Cerebellar cortex (tissue), 1 donor: ENCODE results near the gene CHST11.

Experiments used
- DNase-seq: peaks from one replicate; pipeline ENCODE4 v3.0.0-alpha.2; 2015; ENCODE audit warnings: low spot score

CHST11 gene

DNA sequence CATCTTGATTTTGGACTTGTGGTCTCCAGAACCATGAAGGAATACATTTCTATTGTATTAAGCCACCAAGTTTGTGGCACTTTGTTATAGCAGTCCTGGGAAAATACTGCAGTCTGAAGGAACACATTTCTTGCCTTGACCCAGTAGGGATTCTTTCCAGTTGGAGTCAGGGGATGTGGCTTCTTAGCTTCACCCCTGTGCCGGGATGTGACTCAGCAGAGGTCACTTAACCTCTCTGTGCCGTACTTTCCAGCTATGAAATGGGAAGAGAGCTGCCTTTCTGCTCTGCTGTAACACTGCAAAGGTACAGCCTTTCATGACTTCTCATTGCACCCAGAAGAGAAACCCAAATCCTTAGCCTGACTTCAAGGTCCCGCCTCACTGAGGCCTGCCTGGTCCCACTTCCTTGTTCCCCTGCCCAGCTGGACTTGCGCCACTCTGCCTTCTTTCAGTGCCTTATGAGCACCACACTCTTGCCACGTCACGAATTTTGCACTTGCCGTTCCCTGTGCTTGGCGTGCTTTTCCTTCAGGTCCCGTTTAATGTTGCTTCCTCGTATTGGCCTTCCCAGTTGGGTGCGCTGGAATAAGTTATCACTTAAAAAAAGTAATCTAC, 24.2 kb downstream of the CHST11 start:
- no peak for DNase-seq

DNA sequence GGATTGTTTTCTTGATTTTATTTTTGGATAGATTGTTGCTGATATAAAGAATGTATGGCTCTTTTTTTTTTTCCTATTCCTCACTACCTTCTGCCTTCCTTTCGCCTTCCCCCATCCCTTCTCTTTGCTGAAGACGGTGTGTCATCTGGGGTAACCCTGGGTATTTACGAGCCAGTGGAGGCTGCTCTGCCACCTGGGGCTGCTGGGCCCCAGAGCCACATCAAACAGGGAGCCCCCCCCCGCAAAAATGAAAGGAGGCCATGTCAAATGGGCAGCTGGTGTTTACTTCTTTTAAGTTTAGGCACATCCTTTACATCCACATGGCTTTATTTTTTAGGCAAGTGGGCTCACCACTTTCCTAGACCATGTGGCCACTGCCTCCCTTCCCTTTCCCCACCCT, 25.4 kb downstream of the CHST11 start:
- no peak for DNase-seq

DNA sequence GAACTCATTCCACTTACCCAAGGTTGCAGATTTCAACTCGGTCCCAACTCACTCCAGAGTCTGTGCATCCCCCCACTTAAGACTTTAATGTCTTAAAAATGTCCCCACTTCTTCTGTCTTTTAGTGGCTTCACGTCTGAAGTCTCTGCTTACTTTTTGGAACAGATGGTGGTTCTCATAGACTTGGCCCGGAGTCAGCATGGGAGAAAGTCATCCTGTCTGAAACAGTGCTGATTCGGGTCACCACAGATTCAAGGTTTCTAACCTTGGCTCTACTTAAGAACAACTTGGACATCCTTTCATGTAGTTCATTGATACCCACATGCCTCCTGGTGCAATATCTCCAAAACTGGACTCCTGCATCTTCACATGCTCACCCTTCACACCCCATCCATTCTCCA, 26.0 kb downstream of the CHST11 start:
- DNase-seq = peak; percentile 46

DNA sequence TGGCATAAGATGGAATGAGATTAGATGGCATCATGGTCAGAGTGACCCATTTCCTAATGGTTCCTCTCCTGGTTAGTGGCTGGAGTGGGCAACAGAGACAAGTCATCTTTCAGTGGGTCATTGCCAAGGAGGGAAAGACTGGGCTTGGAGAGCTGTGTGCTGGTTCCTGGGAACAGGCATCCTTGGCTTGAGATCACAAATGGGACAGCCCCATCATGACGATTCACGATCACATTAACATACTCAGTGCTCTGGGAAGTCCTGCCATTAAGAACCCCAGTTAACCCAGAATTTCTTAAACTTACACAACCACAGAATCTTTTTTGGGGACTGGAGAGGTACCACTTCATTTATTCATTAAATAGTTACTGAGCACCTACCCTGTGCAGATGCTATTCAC, 27.3 kb downstream of the CHST11 start:
- DNase-seq = no peak

DNA sequence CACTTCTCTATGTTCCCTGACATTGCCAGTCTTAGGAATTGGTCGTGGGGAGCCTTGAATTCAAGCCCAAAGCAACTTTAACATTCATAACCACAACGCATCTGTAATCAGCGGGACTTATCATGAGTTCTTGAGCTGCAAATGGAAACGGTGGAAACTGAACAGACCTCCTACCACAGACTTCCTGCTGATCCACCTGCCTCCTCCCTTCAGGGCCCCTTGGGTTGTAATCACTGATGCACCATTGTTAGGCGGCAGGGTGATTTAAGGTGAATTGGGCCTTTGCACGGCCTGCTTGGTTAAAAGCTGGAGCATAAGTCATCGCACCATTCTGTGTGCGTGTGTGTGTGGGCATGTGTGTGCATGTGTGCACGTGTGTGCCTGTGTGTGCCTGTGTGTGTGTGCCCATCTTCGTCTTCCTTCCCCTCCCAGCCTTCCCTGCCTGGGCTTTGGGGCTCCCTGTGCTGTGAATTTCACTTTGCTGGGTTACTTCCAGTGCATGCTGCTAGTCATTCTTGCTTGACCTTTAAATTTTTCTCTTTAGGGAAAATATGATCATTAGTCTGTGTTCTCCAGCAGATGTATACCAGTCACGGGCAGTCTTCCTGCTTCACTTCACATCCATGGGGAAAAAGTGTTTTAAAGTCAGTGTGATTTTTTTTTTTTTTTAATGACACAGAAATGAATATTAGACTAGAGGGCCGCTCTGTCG, 29.1 kb downstream of the CHST11 start:
- DNase-seq = no peak

DNA sequence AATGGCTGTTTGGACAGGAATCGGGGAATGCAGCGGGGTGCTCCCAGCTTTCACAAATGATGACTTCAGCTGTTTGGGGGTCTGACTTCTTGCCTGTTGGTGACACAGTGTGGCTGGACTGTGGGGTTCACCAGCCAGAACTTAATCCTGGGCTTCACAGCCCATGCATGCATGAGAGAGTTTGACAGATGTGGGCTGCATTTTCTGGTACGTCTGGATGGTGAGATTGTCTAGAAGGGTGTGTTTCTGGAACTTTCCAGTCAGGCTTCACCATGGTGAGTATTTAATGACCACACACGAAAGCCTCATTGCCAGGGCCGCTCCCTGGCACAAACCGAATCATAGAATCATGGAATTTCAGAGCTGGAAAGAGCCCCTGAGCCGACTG, 29.6 kb downstream of the CHST11 start:
- no peak for DNase-seq

DNA sequence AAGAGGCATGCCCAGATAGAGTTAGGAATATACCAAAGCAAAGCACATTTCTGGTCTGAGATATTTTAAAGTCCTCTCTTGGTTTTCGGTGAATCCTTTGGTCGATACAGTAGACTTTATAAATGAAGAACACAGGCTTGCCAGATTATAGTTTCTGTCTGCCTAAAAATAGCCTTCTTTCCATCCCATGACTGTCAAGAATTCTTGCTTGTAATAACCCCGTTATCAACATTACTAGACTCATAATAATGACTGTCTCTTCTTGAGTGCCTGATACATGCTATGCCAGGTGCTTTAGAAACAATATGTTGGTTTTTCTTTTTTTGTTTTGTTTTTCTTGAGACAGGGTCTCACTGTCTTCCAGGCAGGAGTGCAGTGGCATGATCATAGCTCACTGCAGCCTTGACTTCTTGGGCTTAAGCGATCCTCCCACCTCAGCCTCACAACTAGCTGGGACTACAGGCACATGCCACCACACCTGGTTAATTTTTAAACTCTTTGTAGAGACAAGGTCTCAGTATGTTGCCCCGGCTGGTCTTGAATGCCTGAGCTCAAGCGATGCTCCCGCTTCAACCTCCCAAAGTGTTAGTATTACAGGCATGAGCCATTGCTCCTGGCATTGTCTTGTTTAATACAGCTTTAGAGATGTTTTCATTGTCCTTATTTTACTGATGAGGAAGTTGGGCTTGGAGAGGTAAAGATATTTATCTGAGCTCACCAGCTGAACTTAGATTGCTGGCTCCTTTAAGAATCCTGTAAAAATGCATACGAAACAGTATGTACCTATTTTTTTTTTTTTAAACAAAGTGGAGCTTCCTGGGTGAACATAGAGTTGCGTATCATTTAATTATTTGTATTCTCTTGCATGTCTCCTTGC, 30.4 kb downstream of the CHST11 start:
- DNase-seq = no peak

DNA sequence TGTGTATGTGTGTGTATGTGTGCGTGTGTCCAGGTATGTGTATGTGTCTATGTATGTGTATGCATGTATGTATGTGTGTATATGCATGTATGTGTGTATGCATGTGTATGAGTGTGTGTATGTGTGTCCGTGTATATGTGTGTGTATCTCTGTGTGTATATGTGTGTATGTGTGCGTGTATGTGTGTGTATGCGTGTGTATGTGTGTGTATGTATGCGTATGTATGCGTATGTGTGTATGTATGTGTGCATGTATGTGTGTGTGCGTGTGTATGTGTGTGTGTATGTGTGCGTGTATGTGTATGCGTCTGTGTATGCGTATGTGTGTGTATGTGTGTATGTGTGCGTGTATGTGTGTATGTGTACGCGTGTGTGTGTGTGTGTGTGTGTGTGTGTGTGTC, 31.6 kb downstream of the CHST11 start:
- no peak for DNase-seq

DNA sequence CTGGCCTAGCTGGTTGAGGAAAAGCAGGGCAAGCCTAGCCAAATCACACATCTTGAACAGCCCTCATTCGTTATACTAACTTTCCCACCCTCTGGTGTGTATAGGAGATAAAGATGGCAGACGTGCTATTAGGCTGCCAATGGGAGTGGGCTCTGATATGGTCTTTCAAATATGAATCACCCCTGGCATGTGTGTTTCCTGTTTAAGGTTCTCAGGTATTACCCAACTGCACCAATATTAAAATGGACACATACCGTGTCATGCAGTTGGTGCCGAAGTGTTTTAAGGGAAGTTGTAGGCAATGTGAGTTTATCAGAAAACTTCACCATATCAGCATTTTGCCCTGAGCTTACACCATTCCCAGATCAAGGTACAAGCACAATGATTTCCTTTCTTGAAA, 33.4 kb downstream of the CHST11 start:
- DNase-seq = no peak

DNA sequence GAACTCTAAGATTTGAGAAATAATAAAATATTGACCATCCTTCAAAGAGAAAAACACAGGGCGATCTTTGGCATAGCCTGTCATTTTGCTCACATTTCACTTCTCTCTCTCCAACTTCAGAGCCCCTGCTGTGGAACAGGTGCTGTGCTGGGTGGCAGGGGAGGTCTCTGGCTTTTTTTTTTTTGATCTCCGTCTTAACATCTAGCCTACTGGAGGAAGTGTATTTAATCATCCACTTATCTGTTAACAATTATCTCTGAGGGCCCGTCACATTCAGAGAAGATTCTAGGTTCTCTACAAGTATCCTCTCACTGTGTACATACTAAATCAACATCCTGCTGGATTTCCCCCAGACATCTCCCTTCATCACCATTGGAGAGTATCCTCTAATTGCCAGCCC, 34.1 kb downstream of the CHST11 start:
- no peak for DNase-seq

DNA sequence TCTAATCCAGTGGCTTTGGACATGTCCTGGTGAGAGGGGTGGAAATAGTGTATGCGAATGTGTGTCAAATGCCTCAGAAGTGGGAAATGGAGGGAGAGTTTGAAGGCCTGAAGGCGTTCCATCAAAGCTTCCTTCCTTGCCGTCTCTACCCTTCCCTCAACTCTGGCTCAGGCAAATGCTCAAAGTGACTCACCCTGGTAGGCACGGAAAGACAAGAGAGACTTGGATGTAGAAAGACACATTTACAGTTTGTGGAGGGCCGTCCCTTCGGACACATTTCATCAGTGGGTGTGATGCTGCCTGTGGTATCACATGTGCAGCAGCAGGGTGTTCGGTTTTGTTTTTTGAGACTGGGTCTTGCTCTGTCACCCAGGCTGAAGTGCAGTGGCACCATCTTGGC, 36.7 kb downstream of the CHST11 start:
- no peak for DNase-seq

DNA sequence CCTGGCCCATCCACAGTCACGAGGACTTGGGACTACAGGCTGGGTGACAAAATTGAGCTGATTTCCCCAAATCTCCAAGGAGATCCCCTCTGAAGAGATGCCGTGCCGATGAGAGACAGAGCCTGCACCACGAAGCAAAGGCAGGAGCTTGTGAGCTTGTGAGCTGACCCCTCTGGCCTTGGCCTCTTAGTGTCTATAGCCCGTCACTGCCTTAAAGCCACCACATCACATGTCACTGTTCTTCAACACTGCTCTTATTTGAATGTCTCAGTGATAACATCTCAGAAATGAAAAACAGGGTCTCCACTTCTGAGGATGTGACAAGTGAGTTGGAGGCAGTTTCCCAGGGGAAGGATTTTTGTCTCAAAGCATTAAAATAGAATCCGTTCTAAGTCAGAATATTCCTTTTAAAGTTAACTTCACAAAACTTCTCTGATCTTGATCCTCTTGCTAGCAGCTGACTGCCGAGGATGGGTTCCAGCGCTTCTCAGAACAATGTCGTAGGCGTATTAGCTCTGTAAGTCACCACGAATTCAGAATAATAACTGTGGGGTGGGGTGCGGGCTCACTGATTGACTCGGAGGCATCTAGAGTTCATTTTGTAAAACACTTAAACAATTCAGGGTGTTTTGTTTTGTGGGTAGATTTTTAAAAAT, 37.5 kb downstream of the CHST11 start:
- no peak for DNase-seq

DNA sequence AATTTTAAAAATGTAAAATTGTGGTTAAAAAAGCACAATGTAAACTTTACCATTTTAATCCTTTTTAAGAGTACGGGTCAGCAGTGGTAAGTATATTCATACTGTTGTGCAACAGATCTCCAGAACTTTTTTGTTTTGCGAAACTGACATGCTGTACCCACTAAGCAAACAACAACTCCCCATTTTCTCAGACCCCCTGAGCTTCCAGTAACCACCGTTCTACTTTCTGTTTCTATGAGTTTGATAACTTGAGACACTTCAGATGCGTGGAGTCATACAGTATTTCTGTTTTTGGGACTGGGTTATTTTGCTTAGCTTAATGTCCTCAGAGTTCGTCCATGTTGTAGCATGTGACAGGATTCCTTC, 38.0 kb downstream of the CHST11 start:
- no peak for DNase-seq

DNA sequence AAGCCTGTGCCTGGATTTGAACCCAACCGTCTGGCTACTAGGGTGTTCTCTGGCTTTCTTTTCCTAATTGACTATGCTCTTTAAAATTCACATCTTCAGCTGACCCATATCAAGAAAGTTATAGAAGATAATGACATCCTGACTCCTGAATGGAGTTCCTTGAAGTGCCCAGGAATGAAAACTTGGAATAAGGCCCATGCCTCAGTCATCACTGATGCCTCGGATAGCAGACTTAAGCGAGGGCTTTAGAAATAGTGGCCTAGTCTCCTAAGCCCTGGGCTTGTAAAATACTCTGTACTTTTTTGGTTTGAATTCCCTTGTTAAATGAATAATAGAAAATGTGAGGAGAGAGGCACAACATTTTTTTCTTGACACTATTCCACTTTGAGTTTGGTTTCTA, 39.0 kb downstream of the CHST11 start:
- DNase-seq = no peak

DNA sequence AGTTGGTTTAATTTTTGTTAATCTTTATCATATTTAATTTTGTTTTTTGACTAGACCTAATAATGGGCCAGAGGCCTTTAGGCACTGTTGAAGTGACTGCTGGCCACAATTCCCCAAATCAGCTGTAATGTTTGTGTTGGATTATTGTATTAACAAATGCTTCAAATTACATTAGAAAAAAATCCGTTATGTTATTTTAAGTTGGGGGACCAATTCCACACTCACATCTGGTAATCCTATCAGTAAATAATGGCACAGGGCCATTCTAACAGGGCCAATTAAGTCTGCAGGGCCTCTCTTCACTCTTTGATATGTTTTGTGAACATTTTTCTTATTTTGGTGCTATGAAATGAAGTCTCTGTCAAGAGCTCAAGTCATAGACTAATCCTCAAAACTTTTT, 39.6 kb downstream of the CHST11 start:
- DNase-seq = no peak

DNA sequence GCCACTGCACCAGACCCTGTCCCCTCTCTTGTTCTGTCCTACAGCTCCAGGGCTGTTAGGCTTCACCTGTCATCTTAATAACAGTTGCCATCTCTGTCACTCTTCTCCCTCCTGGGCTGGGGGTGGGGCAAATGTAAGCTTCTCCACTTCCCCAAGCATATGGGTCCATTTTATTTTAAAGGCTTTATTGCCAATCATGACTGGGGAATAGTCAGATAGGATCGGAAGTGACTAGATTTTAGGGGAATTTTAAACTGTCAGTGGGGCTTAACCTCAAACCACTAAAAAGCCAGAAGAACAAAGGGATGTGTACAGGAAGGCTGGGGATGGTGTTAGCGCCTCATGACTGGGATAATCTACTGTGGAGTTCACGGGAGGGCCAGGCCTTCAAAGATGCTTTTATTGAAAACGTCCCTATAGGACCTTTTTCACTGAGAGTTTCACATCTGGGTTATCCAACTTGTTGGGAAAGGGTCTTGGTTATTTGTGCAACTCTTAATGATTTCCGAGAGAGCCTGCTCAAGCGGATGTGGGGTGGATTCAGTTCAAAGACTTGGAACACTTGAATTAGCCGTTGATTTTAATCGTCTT, 41.6 kb downstream of the CHST11 start:
- no peak for DNase-seq

DNA sequence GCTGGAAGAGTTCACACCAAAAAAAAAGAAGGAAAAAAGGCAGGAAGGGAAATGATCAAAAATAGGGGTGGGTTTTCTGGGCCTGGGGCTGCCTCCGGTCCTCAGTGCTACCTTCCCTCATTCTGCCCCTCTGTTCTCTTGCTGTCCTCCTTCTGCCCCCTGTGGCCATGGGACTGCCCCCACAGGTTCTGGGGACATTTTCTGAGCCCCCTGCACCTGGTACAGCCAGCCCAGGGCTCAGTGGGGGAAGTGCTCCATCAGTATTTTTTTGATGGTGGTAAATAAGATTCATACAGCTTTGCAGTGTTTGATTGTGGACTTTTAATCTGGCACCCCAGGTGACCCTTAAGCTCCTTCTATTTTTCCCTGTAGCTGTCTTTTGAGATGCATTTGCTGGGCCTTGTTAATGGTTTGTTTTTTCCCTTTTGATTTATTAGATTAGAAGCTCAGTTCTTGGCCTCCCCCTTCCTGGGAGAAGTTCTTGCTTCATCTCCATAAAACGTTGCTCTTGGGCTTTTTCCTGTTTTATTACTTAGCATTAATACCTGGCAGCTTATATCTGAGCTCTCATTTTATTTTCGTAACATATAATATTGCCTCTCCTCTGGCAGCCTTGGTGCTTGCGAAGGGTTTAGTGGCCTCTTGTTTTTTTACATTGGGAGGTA, 43.1 kb downstream of the CHST11 start:
- DNase-seq = no peak

DNA sequence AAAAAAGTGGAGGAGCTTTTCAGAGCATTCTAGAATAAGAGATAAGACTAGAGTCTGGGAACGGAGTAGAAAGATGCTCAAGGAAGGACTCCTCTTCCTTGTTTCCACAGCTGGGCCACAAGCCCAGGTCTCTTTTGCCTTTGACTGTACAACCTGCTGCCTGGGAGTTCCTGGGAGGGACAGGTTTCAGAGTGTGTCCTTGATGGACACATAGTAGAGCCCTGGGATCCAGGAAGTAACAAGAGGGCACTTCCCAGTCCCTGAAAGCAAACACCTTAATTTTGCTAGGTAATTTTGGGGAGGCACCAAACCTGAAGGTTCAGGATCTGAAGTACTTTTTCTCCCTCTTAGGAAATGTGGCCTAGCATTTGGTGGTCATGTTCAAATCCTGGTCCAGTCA, 44.4 kb downstream of the CHST11 start:
- DNase-seq = no peak

DNA sequence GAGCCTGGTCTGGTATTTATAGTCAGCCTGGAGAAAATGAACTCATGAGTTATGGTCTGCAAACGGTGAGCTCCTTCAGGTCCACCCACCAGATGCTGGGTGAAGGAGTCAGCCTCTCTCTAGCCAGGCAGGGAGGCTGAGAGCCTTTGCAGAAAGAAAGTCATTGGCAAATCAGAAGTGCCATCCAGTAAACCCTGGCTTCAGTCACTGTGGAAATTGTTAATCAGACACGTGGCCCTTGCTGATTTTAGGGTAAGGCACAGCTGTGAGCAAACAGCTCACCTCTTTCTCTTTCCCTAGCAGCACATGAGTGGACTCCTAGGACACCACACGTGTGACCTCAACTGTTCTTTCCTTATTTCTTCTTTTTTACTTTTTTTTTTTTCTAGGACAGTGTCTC, 44.9 kb downstream of the CHST11 start:
- DNase-seq = no peak

DNA sequence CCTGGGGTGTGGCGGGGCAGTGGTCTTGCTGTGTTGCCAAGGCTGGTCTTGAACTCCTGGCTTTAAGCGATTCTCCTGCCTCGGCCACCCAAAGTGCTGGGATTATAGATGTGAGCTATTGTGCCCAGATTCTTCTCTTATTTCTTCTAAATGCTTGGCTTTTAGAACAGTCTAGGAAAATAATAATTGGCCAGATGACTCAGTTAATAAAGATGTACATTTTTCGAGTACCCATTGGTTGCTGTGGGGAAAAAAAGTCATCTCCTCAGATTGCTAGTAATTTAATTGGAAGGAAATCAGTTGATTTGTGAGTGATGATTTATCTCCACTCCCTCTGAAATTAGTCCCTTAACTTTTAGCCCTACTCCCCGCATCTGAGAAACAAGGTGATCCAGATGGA, 45.5 kb downstream of the CHST11 start:
- DNase-seq = no peak

DNA sequence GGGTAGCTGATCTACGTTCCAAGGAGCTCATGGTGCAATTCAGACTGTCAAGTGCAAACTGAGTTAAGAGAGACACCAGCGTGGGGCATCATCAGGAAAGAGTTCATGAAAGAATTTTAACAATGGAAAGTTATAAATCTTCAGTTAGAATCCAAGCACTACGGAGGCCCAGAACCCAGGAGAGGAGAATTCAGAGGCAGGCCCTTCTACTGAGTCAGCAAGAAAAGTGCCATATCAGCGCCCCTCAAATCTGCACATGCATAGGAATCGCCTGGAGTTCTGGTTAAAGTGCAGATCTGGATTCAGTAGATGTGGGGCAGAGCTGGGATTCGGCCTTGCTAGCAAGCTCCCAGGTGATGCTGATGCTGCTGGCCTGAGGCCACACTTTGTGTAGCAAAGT, 45.9 kb downstream of the CHST11 start:
- DNase-seq = no peak

DNA sequence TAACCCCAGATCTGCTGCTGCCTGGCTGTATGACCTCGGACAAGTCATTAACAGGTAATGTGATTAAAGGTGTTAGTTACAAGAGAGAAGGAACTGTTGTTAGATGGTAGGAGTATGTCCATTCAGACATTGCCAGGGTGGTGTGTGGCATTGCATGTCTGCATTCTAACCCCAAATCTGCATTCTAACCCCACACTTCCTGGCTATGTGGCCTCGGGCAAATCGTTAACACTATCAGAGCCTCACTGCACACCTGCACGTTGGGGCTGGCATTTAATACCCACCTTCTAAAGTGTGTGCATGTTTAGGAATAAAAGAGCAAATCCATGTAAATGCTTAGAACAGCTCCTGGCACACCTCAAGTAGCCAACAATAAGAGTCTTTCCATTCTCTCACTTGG, 46.4 kb downstream of the CHST11 start:
- DNase-seq = no peak
